Right renal pelvis (tissue), 4 donors: Measurements from ENCODE around the gene SDCCAG8. TPM values are rescaled to one million over a fixed set of nuclear protein-coding genes. Genes with fewer than 3 reads are reported as not detected.
"Not testable (repeated sequence)": the region's sequence is repeated elsewhere in the genome, so short reads cannot be mapped to it uniquely, and the experiment has no call there.

Source experiments
- DNase-seq, 4 donors: peaks; one replicate each; pipeline ENCODE4 v3.0.0-alpha.2; 2013; ENCODE audit warnings: low read depth in 4 of 4, low spot score in 3 of 4, missing footprints in 1 of 4
- polyA plus RNA-seq, 4 donors: library from polyadenylated mRNA; unstranded; fragments of 120-200 nt; gene quantifications; one replicate each; pipeline ENCODE4 v1.2.1, GENCODE V29; 2013; ENCODE audit not compliant: insufficient read length in 4 of 4

The SDCCAG8 gene
- polyA plus RNA-seq: 10 to 100 TPM; 40.8 to 50.4 (median 43.7) TPM

DNA sequence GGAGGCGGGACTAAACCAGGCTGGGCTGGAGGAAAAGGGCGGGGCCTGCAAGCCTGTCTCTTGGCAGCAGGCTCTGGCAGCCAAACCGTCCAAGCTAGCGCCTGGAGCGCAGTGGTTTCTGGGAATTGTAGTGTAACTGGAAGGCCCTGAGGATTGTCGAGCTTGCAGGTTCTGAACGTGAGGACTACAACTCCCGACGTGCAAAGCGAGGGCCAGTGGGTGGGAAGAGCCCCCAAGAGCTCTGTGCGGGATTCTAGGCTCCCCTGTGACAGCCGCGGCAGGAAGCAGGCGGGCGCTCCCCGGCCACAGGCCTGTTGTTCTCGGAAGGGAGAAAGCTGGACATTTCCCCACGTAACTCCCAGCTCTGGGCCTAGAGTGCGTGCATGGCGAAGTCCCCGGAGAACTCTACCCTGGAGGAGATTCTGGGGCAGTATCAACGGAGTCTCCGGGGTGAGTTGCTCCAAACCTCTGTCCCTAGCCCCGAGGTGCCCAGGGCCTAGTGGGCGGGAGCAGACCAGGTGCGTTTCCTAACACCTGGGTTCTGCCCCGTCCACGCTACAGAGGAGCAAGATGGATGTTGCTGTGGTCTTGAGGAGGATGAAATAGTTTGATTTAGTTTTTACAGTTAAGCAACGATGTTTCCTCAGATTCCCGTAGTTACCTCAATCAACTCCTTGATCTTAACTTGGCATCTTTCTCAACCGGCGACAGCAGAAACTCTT is at the start of gene SDCCAG8:
Gene SDCCAG8 (plus strand): TSS at position 251 of the 722 bp plus-strand sequence. CDS start 133 bp downstream, at position 384.
- DNase-seq: peak; percentile 95 to 100 (median 99)

DNA sequence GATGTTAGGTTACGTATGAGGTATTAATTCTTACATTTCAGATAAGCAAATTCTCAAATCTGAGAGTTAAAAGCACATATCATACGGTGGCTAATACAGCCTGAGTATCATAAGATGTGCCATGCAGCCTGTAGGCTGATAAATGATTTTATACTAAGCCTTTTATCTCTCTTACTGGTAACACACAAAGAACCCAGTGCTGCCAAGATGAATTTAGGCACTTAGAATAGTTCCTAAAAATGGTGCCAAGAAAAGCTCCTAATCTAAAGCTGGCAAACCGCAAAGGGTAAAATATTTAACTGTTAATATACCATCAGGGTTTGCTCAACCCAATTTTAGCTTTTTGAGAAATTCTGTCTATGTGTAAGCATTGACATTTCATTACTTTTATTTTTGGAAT is 43.9 kb upstream of the SDCCAG8 start:
- not testable (repeated sequence) for DNase-seq

DNA sequence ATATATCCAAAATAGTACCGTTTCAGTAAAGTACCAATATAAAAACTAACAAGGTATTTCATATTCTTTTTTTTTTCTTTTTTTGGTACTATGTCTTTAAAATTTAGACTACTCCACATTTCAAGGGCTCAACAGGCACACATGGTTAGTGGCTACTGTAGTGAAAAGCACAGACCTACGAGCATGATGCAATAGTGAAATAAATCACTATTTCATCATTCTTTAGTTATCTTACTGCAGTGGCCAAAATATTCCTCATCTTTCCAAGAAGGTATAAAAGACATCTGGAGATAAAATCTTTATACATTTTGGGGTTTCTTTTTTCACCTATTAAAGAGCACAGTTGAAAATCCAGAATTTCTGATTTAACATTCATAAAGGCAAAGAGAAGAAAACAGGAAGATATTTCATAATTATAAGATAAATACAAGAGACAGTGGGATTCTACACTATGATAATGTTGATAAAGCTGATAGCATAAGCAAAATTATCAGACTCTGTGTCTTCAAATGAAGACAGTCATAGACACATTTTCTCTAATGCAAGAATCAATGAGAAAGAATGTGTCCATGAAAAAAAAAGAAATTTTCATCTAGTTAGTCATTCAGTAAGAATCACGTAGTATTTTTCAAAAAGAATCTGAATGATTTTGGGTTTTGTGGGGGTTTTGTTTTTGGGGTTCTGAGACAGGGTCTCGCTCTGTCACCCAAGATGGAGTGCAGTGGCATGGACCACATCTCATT is 42.6 kb upstream of the SDCCAG8 start:
- DNase-seq: no peak

DNA sequence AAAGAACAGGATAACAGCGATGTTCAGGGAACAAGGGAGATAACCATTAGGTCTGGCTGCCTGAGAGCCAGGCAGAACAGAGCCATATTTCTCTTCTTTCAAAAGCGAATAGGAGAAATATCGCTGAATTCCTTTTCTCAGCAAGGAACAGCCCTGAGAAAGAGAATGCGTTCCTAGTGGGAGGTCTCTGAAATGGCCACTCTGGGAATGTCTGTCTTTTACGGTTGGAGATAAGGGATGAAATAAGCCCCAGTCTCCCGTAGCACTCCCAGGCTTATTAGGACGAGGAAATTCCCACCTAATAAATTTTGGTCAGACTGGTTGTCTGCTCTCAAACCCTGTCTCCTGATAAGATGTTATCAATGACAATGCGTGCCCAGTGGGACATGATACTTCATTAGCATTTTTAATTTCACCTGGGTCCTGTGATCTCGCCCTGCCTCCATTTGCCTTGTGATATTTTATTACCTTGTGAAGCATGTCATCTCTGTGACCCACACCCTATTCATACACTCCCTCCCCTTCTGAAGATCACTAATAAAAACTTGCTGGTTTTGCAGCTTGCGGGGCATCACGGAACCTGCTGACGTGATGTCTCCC is 40.5 kb upstream of the SDCCAG8 start:
- not testable (repeated sequence) for DNase-seq

DNA sequence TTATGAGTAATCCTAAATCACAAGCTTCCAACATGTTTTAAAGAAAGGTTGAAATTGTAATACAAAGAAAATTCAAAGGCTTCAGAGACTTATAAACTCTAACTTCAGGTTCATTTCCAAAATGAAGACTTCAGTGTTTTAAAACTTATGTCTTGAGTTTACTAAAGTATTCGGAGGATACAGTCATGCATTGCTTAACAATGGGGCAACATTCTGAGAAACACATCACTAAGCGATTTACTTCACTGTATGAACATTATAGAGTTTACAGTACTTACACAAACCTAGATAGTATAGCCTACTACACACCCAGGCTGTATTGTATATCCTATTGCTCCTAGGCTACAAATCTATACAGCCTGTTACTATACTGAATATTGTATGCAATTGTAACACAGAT is 39.1 kb upstream of the SDCCAG8 start:
- no peak for DNase-seq

DNA sequence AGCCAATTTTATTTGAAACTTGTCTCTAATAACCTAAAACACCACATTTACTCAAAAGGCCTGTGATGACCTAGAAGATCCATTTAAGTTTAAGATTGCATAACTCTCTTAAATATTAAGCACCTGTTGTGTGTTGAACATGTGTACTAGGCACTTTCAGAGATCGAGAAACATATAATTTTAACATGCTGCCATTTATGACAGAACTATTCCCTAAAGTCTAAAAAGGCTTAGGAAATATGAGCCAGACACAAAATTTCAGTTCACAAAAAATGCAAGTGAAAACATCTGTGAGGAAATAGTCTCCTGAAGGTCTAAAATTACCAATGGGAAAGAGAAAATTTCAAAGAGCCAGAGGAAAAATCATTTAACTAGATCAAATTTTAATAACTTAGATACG is 38.5 kb upstream of the SDCCAG8 start:
- DNase-seq: no peak

DNA sequence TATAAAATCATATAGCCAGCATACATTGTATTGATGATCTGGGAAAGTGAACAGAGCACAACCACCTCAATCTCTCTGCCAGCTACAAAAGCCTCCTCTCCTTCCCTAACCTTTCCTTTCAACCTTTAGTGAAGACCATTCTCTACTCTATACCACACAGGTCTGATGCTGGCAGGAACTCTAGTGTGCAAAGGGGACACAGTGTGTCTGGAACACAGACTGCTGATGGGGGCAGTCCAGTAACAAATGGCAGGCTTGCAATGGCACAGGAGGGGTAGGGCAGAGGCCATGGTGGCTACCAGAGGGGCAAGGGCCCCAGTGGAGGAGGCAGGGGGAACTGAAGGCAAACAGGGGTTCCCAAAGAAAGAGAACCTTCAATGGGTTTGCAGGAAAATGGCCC is 37.8 kb upstream of the SDCCAG8 start:
- DNase-seq: no peak

DNA sequence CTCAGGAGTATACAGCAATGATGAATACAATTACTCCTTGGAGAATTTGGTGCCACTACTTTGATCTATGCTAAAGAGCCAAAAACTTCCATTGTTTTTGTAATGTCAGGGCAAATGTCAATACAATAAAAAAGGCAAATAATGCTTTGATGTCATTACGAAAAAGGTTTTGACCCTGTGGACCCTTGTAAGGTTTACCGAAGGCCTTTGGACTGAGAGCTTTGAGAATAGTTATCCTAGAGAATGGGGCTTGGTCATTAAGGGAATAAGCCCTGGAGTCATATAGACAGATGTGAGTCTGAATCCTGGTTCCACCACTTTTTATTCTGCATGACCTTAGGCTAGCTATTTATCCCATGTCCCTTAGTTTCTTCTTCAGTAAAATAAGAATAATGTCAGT is 28.2 kb upstream of the SDCCAG8 start:
- DNase-seq: no peak

DNA sequence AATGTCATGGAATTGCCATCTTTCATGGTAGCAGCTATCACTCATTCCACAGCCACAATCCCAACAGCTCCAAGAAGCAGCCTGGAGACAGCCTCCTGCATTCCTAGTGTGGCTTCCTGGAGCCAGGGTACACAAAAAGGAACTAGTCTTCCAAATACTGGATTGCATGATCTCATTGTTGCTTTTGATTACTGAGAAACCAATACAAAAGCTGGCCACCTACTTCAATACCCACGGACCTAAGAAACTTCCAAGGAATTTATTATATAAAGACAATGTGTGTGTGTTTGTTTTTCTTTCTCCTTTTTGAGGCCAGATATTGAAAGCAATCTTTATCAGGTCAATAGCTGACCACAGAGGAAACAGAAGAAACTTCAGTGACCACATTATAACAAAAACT is 26.3 kb upstream of the SDCCAG8 start:
- DNase-seq: no peak

DNA sequence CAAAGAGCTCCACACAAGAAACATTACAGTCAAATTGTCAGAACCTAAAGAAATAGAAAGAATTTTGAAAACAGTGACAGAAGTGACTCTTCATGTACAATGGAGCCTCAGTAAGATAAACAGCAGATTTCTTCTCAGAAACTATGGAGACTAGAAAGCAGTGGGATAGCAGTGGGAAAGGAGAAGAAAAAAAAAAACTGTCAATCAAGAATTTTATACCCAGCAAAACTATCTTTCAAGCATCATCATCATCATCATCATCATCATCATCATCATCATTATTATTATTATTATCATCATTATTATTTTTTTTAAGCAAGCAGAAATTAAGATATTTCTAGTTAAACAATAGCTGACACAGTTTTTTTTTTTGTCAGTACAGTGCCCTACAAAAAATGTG is 24.9 kb upstream of the SDCCAG8 start:
- no peak for DNase-seq

DNA sequence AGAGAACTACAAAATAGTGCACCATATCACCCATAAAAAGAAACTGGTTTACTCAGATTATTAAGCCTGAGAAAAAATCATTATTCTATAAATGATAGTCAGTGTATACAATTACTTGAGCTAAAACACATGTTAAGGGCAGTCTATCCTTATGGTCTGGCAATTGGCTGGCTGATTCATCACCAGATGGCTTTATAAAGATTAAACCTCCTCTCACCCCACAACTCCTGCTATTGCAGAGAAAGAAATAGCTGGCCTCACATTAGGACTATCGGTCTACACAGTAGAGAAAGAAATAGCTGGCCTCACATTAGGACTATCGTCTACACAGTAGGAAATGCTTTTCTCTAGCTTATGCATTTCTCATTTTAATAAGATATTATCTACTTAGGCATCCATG is 21.9 kb upstream of the SDCCAG8 start:
- no peak for DNase-seq

DNA sequence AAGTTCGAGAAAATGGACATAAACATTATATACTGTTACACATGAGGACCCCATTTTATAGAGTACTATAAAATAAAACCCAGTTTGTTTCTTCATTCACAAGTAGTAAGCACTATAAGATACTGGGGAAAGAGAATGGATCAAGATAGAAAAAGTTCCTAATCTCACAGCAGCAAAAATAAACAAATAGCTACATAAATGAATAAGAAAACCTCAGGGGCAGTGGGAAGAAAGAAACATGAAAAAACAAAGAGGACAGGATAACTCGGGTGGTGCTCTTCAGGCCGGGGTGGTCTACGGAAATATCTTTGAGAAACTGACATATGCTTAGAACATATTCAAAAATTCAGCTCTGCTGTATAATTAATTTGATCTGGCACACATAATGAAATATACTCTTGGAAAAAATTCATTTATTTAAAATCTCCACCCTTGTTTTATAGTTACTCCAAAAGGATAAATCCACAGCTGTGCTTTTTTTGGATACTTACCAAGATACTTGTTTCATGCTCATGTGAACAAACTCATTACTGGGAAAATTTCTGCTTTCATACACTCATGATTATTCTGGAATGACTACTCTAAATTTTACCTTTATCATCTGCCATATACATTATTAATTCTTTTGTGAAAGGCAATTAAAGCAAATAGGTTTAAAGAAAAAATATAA is 20.7 kb upstream of the SDCCAG8 start:
- no peak for DNase-seq

DNA sequence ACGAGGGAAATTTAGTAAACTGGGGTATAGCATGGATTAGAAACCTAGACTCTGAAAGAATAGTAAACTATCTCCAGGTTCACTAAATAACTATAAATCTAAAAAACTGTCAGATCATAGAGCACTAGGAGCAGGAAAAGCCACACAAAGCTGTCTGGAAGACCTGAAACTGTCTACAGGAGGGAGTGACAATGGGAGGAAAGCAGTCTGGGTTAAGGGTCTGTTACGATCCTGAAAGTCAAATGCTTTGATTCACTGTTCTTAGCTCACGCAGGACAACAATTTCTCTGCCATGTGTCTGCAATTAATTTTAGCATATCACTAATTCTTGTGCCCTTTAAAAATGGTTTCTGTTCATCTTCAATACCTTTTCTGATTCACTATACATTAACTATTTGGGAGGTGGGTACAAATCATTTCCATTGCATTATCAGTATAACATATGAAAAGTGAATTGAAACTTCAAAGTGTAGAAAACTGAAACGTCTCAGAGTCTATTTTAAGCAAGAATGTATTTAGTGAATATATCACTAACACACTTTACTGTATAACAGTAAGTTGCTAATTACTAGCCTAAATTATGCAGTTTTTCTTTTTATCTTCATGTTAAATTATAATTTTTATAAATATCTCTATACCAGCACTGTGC is 19.1 kb upstream of the SDCCAG8 start:
- no peak for DNase-seq

DNA sequence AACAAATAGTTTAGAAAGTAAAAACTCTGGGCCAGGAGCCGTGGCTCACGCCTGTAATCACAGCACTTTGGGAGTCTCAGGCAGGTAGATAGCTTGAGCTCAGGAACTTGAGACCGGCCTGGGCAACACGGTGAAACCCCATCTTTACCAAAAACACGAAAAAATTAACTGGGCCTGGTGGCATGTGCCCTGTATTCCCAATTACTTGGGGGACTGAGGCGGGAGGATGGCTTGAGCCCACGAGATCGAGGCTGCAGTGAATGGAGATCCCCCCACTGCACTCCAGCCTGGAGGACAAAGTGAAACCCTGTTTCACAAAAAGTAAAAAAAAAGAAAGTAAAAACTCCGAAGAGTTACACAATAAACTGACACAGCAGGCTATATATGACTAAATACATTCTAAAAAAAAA is 11.4 kb upstream of the SDCCAG8 start:
- DNase-seq: no peak

DNA sequence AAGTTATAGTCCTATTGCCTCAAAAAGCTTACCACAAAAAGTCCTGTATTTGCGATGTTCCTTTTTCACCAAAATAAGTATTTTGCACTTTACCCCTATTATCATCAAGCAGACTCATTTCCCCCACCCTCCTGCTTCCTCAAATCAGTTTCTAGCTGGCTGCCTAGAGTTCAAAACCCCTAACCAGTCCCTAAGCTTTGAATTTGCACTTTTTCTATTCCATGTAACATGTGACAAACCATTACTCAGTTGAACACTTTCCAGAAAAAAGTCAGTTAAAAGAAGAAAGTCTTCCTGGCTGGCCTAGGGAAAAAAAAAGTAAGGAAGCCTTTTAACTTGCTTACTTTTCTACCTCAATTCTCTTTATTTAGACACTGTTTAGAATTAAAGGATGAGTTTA is 8.9 kb upstream of the SDCCAG8 start:
- no peak for DNase-seq

DNA sequence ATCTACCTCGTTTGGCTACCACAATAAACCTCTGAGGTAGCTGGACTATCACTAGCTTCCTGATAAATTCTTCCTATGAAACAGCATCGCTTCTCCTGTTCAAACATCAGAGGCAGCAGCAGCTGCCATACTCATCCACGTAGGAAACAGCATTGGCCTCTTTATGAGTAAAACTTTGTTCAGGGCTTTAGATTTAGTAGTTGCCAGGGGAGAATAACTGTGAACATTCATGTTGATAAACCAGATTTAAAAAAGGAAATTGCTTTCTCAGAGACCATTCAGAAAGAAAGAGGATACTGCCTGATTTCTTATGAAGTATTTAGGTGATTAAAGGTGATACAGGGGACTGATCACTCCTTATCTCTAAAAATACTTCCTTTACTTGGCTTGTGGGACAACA is 7.9 kb upstream of the SDCCAG8 start:
- no peak for DNase-seq

DNA sequence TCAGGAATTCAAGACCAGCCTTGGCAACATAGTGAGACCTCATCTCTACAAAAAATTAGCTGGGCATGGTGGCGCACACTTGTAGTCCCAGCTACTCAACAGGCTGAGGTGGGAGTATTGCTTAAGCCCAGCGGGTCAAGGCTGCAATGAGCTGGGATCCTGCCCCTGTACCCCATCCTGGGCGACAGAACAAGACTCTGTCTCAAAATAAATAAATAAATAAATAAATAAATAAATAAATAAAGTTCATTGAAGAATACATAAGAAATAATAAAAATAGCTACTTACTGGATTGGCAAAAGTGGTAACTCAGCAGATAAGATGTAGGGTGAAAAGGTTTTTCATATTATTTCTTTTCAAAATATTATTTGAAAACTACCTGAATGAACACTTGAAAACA is 6.6 kb upstream of the SDCCAG8 start:
- no peak for DNase-seq

DNA sequence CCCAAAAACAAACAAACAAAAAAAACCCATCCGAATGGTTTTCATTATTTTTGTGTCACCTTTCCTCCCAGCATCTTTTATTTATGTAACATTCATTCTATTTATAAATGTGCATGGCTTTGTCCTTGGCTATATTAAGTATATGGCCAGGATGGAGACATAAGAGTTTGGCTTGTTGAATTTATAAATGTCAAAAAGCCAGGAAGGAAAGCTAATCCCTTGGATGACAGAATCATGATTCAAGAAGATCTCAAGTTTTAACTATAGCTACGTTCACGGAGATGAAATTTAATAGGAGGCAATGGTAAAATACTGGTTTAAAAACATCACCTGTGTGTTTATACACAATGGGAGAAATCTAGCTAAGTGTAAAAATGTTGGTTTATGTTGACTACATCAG is 5.7 kb upstream of the SDCCAG8 start:
- no peak for DNase-seq

DNA sequence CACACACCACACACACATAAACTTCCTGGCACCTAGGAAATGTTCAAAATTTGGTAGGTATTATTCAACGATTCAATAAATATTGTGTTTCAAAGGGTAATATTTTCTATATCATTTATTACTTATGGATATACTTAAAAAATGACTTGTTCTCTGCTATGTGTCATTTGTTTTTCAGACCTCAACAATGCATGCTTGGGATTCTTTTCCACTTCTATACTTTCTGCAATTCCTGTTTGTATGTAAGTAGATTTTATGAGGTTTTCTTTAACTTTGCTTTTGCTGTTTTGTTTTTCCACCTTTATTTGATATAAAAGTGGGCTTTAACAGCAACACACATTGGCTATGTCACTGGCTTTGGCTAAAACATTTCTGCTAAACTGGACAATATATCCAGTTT is 4.3 kb upstream of the SDCCAG8 start:
- no peak for DNase-seq

DNA sequence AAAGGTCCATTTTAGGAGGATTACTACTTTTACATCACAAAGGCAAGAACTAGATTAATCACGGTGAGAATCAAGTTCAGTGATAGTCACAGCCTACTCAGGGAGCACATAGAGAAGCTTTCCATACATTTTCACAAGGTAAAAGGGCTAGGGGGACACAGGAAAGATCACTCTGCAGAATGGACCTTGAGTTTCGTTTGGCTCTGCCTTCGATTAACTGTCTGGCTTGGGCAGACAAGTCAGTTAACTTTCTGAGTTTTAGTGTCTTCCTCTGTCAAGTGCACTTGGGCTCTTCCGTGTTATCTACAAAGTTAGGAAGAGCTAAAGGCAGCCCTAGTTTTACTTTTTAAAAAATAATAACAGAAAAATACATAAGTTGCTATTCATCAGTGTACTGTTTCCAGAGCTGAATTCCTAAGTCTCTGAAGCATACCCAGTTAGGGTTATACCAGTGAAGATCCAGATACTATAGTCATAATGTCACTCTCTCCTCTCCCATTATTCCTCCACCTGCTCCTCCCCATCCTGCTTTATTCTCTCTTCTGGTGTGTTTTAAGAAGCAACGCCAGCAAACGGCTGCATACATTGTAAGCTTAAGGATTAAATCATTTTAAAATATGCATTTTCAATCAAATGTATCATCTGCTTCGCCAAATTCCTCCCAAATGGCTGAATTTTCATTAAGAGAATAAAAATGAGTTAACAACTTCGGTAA is 2.5 kb upstream of the SDCCAG8 start:
- DNase-seq: no peak
